Ishikawa (cell line): ENCODE results near the gene RETREG1.

Experiments used
- CEBPB ChIP-seq: IDR thresholded peaks from 2 replicates; pipeline ENCODE4 v1.6.1; 2012
- CREB1 ChIP-seq: IDR thresholded peaks from 2 replicates; pipeline ENCODE4 v1.6.1; 2012; ENCODE audit warnings: low read depth
- EGR1 ChIP-seq: IDR thresholded peaks from 2 replicates; pipeline ENCODE4 v1.6.1; 2012
- EP300 ChIP-seq: IDR thresholded peaks from 2 replicates; pipeline ENCODE4 v1.6.1; 2012; ENCODE audit warnings: borderline replicate concordance
- FOXM1 ChIP-seq: IDR thresholded peaks from 2 replicates; pipeline ENCODE4 v1.6.1; 2012; ENCODE audit warnings: low read depth, borderline replicate concordance
- MAX ChIP-seq: IDR thresholded peaks from 2 replicates; pipeline ENCODE4 v1.6.1; 2012
- NFIC ChIP-seq: IDR thresholded peaks from 2 replicates; pipeline ENCODE4 v1.6.1; 2012
- RAD21 ChIP-seq: IDR thresholded peaks from 2 replicates; pipeline ENCODE4 v1.6.1; 2012; ENCODE audit warnings: low read depth
- REST ChIP-seq: IDR thresholded peaks from 2 replicates; pipeline ENCODE4 v1.6.1; 2012; ENCODE audit warnings: low read depth, mild to moderate bottlenecking
- TAF1 ChIP-seq: IDR thresholded peaks from 2 replicates; pipeline ENCODE4 v1.6.1; 2012; ENCODE audit warnings: low read depth, mild to moderate bottlenecking
- TCF12 ChIP-seq: IDR thresholded peaks from 2 replicates; pipeline ENCODE4 v1.6.1; 2012; ENCODE audit warnings: low read depth
- USF1 ChIP-seq: IDR thresholded peaks from 2 replicates; pipeline ENCODE4 v1.6.1; 2012
- YY1 ChIP-seq: IDR thresholded peaks from 2 replicates; pipeline ENCODE4 v1.6.1; 2012; ENCODE audit warnings: low read depth

- TF ChIP-seq EP300 (no peak), FOXM1 (no peak), MAX (no peak), REST (no peak), TAF1 (no peak), YY1 (no peak), EGR1 (no peak), CREB1 (no peak), RAD21 (no peak), CEBPB (no peak), TCF12 (no peak), USF1 (no peak), NFIC (no peak)
Observed at GRCh38 chr5:16528382-16529110, 88.3 kb downstream of the RETREG1 start.
